Cardiac muscle cell (in vitro differentiated cells and primary cell): ENCODE measurements around the gene CHPF2. TPM values are rescaled to one million over a fixed set of nuclear protein-coding genes. Genes with fewer than 3 reads are reported as not detected.

Experiments used
- DNase-seq, 2 donors: peaks; one replicate each; pipeline versions ENCODE4 v3.0.0 to v3.0.0-alpha.2; 2010 to 2017; ENCODE audit warnings: low read depth in 1 of 2, low spot score in 1 of 2
- H3K27ac ChIP-seq: fragments of 200-600 bp; sonication (generic); 2 replicates; pipeline ENCODE4 v1.5.1; 2016
- H3K27me3 ChIP-seq: fragments of 200-600 bp; sonication (generic); 2 replicates; pipeline ENCODE4 v1.6.0; 2016; ENCODE audit warnings: control low read depth
- H3K36me3 ChIP-seq: fragments of 200-600 bp; sonication (generic); 2 replicates; pipeline ENCODE4 v1.5.1; 2016; ENCODE audit warnings: control low read depth
- H3K4me1 ChIP-seq: fragments of 200-600 bp; sonication (generic); 2 replicates; pipeline ENCODE4 v1.8.1; 2017; ENCODE audit warnings: low read depth, mild to moderate bottlenecking, mixed run types
- H3K4me3 ChIP-seq: fragments of 200-600 bp; sonication (generic); 2 replicates; pipeline ENCODE4 v1.5.1; 2016; ENCODE audit warnings: mild to moderate bottlenecking
- H3K9me3 ChIP-seq: fragments of 200-600 bp; sonication (generic); 2 replicates; pipeline ENCODE4 v1.5.1; 2017; ENCODE audit warnings: low read depth, mild to moderate bottlenecking, control low read depth
- CTCF ChIP-seq: IDR thresholded peaks from 2 replicates; pipeline ENCODE4 v1.5.1; 2012; ENCODE audit warnings: low read depth, mild to moderate bottlenecking, low read length
- polyA plus RNA-seq: library from polyadenylated mRNA; unstranded; fragments of >200 nt; fragmentation: Nextera tagmentation; extraction: Ambion mirVana; gene quantifications from 2 replicates; pipeline ENCODE4 v1.2.1, GENCODE V29; 2016
- total RNA-seq: library from RNA; depleted of rRNA; stranded (reverse); fragments of >200 nt; gene quantifications from 2 replicates; pipeline ENCODE4 v1.2.3, GENCODE V29; 2016

The CHPF2 gene
- total and polyA plus RNA-seq, 2 experiments from 2014 or later, result 31.7 to 37.0 TPM

DNA sequence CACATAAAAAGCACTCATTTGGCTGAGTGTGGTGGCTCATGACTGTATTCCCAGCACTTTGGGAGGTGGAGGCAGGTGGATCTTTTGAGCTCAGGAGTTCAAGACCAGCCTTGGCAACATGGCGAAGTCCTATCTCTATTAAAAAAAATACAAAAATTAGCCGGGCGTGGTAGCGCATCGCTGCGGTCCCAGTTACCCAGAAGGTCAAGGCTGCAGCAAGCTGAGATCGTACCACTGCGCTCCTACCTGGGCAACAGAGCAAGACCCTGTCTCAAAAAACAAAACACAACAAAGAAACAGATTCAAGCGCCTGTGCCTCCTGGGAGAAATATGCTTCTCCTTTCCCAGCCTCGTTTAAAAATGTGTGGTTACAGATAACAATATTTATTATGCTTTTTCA, 3.0 kb upstream of the CHPF2 start:
- Histone ChIP-seq H3K9me3 (no peaks in the 10 kb centered on the region), H3K4me3 (no peak overlapping the region), H3K4me1 (peaks cover 18% of the 10 kb centered on the region), H3K27me3 (no peaks in the 10 kb centered on the region), H3K27ac (no peak overlapping the region), H3K36me3 (peaks cover 4% of the 10 kb centered on the region)
- DNase-seq, result no peak
- TF ChIP-seq CTCF, result no peak

GRCh38 chr7:151231080-151231479, 1.2 kb upstream of the CHPF2 start:
- Histone ChIP-seq H3K27ac (no peak overlapping the region), H3K36me3 (no peaks in the 10 kb centered on the region), H3K4me1 (peaks cover 13% of the 10 kb centered on the region), H3K27me3 (no peaks in the 10 kb centered on the region), H3K9me3 (no peaks in the 10 kb centered on the region), H3K4me3 (no peak overlapping the region)
- DNase-seq, result no peak
- TF ChIP-seq CTCF, result no peak

DNA sequence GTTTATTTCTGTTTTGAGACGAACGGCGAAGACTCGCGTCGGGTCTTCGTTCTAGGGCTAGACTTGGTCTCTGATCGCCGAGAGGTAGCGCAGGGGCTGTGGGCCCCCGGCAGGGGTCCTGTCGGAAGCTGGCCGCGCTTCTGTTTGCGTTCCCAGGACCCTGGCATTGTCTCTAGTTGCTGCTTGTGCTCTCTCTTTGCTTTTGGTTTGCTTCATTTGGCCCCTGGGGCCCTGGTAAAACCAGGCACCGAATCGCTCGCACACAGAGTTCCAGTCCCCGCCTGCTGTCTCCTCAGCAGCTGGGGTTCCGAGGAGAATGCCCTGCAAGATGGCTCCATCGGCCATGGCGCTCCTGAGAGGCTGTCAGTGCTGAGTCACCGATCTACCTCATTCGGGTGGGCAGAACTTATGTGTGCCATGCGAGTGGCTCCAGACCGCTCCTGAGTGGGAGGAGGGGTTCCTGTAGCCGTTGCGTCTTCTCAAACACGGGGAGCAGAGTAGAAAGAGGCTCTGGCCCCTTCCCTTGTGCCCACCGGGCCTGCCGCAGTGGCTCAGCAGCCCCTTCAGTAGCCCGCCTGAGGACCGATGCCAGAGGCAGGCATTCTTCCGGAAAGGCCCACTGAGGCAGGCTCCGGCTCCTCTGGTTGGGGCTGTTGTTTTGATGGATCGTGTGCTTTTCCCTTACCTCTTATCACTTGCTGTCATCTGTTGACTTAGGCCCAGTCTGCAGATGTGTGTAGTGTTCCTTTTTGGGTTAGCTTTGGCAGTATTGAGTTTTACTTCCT, 826 bp downstream of the CHPF2 start:
- H3K4me1 ChIP-seq, result peaks cover 9% of the 10 kb centered on the region
- no peak for TF ChIP-seq CTCF
- H3K27ac ChIP-seq, result peak overlapping the region; percentile 53
- peaks cover 19% of the 10 kb centered on the region for H3K36me3 ChIP-seq
- DNase-seq, result peak; percentile 39 to 79
- no peaks in the 10 kb centered on the region for H3K27me3 ChIP-seq
- no peaks in the 10 kb centered on the region for H3K9me3 ChIP-seq
- H3K4me3 ChIP-seq, result peak overlapping the region; percentile 92

- no peak for TF ChIP-seq CTCF
- Histone ChIP-seq H3K9me3 (no peaks in the 10 kb centered on the region), H3K36me3 (peaks cover 26% of the 10 kb centered on the region), H3K27me3 (no peaks in the 10 kb centered on the region), H3K4me1 (peaks cover 4% of the 10 kb centered on the region), H3K4me3 (no peak overlapping the region), H3K27ac (no peak overlapping the region)
- DNase-seq, result no peak
Observed at GRCh38 chr7:151233804-151234203, 1.5 kb downstream of the CHPF2 start.

- Histone ChIP-seq H3K4me3 (no peak overlapping the region), H3K27me3 (no peaks in the 10 kb centered on the region), H3K4me1 (peaks cover 4% of the 10 kb centered on the region), H3K27ac (no peak overlapping the region), H3K36me3 (peaks cover 35% of the 10 kb centered on the region), H3K9me3 (no peaks in the 10 kb centered on the region)
- no peak for TF ChIP-seq CTCF
- DNase-seq, result no peak
Observed at GRCh38 chr7:151235091-151235787, 3.0 kb downstream of the CHPF2 start.
